Measurements from ENCODE around the gene DHRS7. TPM values are rescaled to one million over a fixed set of nuclear protein-coding genes. Genes with fewer than 3 reads are reported as not detected.

DHRS7 gene
- total RNA-seq, 1 experiment from 2014 or later: 27.7 TPM

DNA sequence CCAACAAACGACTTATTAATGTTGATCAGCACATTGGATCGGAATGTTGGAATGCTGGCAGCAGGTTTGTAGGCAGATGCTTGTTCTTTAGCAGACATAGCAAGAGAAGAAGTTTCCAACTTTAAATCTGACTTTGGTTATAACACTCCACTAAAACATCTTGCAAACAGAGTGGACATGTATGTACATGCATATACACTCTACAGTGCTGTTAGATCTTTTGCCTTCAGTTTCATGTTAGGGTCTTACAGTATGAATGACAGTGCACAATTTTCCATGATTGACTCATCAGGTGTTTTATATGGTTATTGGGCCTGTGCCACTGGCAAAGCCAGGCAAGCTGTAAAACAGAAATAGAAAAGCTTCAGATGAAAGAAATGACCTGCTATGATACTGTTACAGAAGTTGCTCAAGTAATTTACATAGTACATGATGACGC is 14.3 kb upstream of the DHRS7 start:
- H3K18ac ChIP-seq (ENCODE audit: insufficient read length, low read depth, low read length): no peak overlapping the region
- H3K4me1 ChIP-seq (ENCODE audit: insufficient read depth, low read length): no peaks in the 10 kb centered on the region
- H4K5ac ChIP-seq (ENCODE audit: insufficient read length, low read depth, low read length): no peak overlapping the region
- no peaks in the 10 kb centered on the region for H3K9me3 ChIP-seq (ENCODE audit: control insufficient read depth, low read depth, low read length)
- H3K27me3 Mint-ChIP-seq (ENCODE audit: low read depth): no peaks in the 10 kb centered on the region; the same call in 1 of the 2 replicates
- no peak overlapping the region for H2BK20ac ChIP-seq (ENCODE audit: low read depth, low read length, poor library complexity, severe bottlenecking)
- no peaks in the 10 kb centered on the region for H3K36me3 Mint-ChIP-seq (ENCODE audit: insufficient read depth in 1 of 3, low read depth in 3 of 3)
- H2AK5ac ChIP-seq (ENCODE audit: insufficient read length, low read length): no peak overlapping the region
- no peaks in the 10 kb centered on the region for H3K79me2 ChIP-seq (ENCODE audit: insufficient read depth, low read length)
- no peak overlapping the region for H4K91ac ChIP-seq (ENCODE audit: insufficient read length, low read depth, low read length)
- H3K9ac ChIP-seq (ENCODE audit: extremely low read depth, insufficient read length, low read length): no peak overlapping the region
- no peak overlapping the region for H3K23ac ChIP-seq (ENCODE audit: insufficient read length, low read depth, low read length)
- no peak overlapping the region for H3K14ac ChIP-seq (ENCODE audit: insufficient read depth, low read length)
- peaks cover 7 to 8% of the 10 kb centered on the region in 2 experiments for H3K4me1 Mint-ChIP-seq
- H3K4me2 ChIP-seq (ENCODE audit: insufficient read depth, insufficient read length, low read length): no peak overlapping the region
- H3K27ac ChIP-seq (ENCODE audit: insufficient read length, low read depth, low read length): no peak overlapping the region
- H2AFZ ChIP-seq (ENCODE audit: low read length): no peak overlapping the region
- no peak for DNase-seq
- no CpG with 5 or more reads among the region's 3 CpGs for WGBS (ENCODE audit: extremely low coverage, insufficient read length, low lambda C conversion rate)
- H2BK5ac ChIP-seq (ENCODE audit: insufficient read length, low read length): no peak overlapping the region
- no peak overlapping the region for H2BK120ac ChIP-seq (ENCODE audit: low read depth, low read length, poor library complexity, severe bottlenecking)
- no peak overlapping the region for H3K27ac Mint-ChIP-seq
- no peak overlapping the region for H3K4me3 Mint-ChIP-seq
- no peak overlapping the region for H2BK15ac ChIP-seq (ENCODE audit: low read depth, low read length)
- peaks cover 2 to 3% of the 10 kb centered on the region in 2 experiments; a peak in 1 of 5 replicates for H3K9me3 Mint-ChIP-seq
- H4K20me1 ChIP-seq (ENCODE audit: control insufficient read depth, insufficient read depth, insufficient read length): no peaks in the 10 kb centered on the region
- no peaks in the 10 kb centered on the region; the same call in 1 of the 2 replicates for H3K27me3 ChIP-seq (ENCODE audit: insufficient read depth, low read length)
- no peak overlapping the region for H3K56ac ChIP-seq (ENCODE audit: insufficient read length, low read depth, low read length)
- no peaks in the 10 kb centered on the region for H3K23me2 ChIP-seq (ENCODE audit: insufficient read length, low read depth, low read length, poor library complexity, severe bottlenecking)
- H3K4ac ChIP-seq (ENCODE audit: low read depth, low read length): no peak overlapping the region
- H2BK12ac ChIP-seq (ENCODE audit: insufficient read length, low read depth, low read length): no peak overlapping the region
- no peak overlapping the region for H4K8ac ChIP-seq (replicated peaks; ENCODE audit: insufficient read length, low read depth, low read length)
- no peak overlapping the region for H3T11ph ChIP-seq (ENCODE audit: low read length)
- TF ChIP-seq CTCF (conservative IDR thresholded peaks at IDR 0.05): no peak
- no peaks in the 10 kb centered on the region for H3K79me1 ChIP-seq (ENCODE audit: insufficient read depth, low read depth, low read length, poor library complexity, severe bottlenecking)

Data from H9 (cell line).